ENCODE results near the gene SYCN. TPM values are rescaled to one million over a fixed set of nuclear protein-coding genes. Genes with fewer than 3 reads are reported as not detected.

Gene SYCN
- total and polyA plus RNA-seq, 2 of the 13 experiments (the other 11 are each of a cell fraction or from before 2014, with no cell fraction given): not detected

GRCh38 chr19:39166571-39167391 lies 37.3 kb downstream of the SYCN start (continued):
- TF ChIP-seq DMTF1 (CRISPR knock-in tag; IDR thresholded peaks at IDR 0.05) (no peak), PHB2 (IDR thresholded peaks at IDR 0.05; ENCODE audit: partially characterized antibody) (no peak), ZNF616 (CRISPR knock-in tag; IDR thresholded peaks at IDR 0.05; ENCODE audit: low read depth) (no peak), SRSF4 (IDR thresholded peaks at IDR 0.05; ENCODE audit: low read depth, low read length, poor library complexity, severe bottlenecking) (no peak), ZNF790 (CRISPR knock-in tag; IDR thresholded peaks at IDR 0.05; ENCODE audit: borderline replicate concordance) (no peak), MXD4 (CRISPR knock-in tag; IDR thresholded peaks at IDR 0.05) (no peak), REST (IDR thresholded peaks at IDR 0.05; ENCODE audit: borderline replicate concordance in 1 of 2, low read depth in 1 of 2, low read length in 2 of 2) (no peak), MYNN (CRISPR knock-in tag; IDR thresholded peaks at IDR 0.05; ENCODE audit: low read depth) (no peak), HNF4A (CRISPR knock-in tag; IDR thresholded peaks at IDR 0.05) (0 out of 2 replicates have a peak, but pooled peaks have one; percentile 3), ZNF687 (CRISPR knock-in tag; IDR thresholded peaks at IDR 0.05) (peak; percentile 55), RBM22 (optimal IDR thresholded peaks at IDR 0.05; ENCODE audit: low read length) (peak; percentile 47), SAP130 (CRISPR knock-in tag; IDR thresholded peaks at IDR 0.05; ENCODE audit: low read depth) (peak; percentile 50), ZNF572 (CRISPR knock-in tag; IDR thresholded peaks at IDR 0.05) (no peak), PHF21A (CRISPR knock-in tag; IDR thresholded peaks at IDR 0.05) (0 out of 2 replicates have a peak, but pooled peaks have one; percentile 43), HCFC1 (IDR thresholded peaks at IDR 0.05; ENCODE audit: low read depth, low read length) (no peak), SMC3 (IDR thresholded peaks at IDR 0.05; ENCODE audit: low read length) (no peak), KAT7 (CRISPR knock-in tag; IDR thresholded peaks at IDR 0.05; ENCODE audit: borderline replicate concordance) (no peak), HNF4G (IDR thresholded peaks at IDR 0.05; ENCODE audit: borderline replicate concordance, low read depth, low read length) (no peak), HNF4G (CRISPR knock-in tag; IDR thresholded peaks at IDR 0.05; ENCODE audit: borderline replicate concordance, low read depth) (no peak), ETV5 (CRISPR knock-in tag; IDR thresholded peaks at IDR 0.05; ENCODE audit: borderline replicate concordance) (no peak; the same call in 1 of the 2 replicates)
